ENCODE measurements around the gene PLPPR2. TPM values are rescaled to one million over a fixed set of nuclear protein-coding genes. Genes with fewer than 3 reads are reported as not detected.
"Not testable (repeated sequence)": the region's sequence is repeated elsewhere in the genome, so short reads cannot be mapped to it uniquely, and the experiment has no call there.

PLPPR2 gene
- total RNA-seq, 1 donor, result 14.3 TPM

DNA sequence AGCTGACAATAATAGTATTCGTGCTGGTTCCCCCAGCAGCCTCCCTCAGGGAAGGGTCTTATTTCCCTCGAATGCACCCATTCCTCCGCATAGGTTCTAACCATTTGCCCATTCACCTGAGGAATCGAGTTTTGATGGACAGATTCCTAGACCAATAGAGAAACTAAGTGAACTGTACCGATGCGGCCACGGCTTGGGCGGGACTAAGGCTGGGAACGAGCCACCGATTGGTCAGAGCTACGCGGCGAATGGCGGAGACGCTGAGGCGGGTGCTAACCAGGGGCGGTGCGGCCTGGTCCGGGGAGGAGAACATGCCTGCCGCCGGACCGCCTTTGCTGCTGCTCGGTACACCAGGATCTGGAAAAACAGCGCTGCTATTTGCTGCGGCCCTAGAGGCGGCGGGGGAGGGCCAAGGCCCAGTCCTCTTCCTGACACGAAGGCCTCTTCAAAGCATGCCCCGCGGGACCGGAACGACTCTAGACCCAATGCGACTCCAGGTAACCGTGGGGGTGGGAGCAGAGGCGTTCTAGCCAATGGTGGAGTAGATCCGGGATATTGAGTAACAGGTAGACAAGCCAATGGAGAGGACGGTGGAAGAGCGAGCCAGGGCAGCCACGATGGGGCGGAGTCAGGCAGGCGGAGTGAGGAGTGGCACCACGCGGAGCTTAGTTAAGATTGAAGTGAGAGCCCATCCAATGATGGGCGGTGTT is 19.4 kb downstream of the PLPPR2 start, which contains the start of gene SWSAP1:
Gene SWSAP1 (plus strand): TSS at position 234 of the 710 bp plus-strand sequence. CDS start 15 bp downstream, at position 249.
- peak within 1 kb of the TSS; percentile 84 for H3K4me3 ChIP-seq (ENCODE audit: low read depth, low read length)
- peak; percentile 100 for DNase-seq (ENCODE audit: low read depth)
- no peak for TF ChIP-seq CTCF (IDR thresholded peaks at IDR 0.05; ENCODE audit: insufficient read depth, low read length)

- no peak for TF ChIP-seq CTCF (IDR thresholded peaks at IDR 0.05; ENCODE audit: insufficient read depth, low read length)
- DNase-seq (ENCODE audit: low read depth), result no peak
- H3K4me3 ChIP-seq (ENCODE audit: low read depth, low read length), result peak overlapping the region; percentile 65
Observed at GRCh38 chr19:11375143-11375948, 20.1 kb downstream of the PLPPR2 start.

GRCh38 chr19:11377237-11377636 is 22.0 kb downstream of the PLPPR2 start:
- no peak for TF ChIP-seq CTCF (IDR thresholded peaks at IDR 0.05; ENCODE audit: insufficient read depth, low read length)
- H3K4me3 ChIP-seq (ENCODE audit: low read depth, low read length), result no peak overlapping the region
- DNase-seq (ENCODE audit: low read depth), result peak; percentile 91

- TF ChIP-seq CTCF (IDR thresholded peaks at IDR 0.05; ENCODE audit: insufficient read depth, low read length), result no peak
- H3K4me3 ChIP-seq (ENCODE audit: low read depth, low read length), result no peak overlapping the region
- DNase-seq (ENCODE audit: low read depth), result no peak
Observed at GRCh38 chr19:11377756-11378155, 22.5 kb downstream of the PLPPR2 start.

DNA sequence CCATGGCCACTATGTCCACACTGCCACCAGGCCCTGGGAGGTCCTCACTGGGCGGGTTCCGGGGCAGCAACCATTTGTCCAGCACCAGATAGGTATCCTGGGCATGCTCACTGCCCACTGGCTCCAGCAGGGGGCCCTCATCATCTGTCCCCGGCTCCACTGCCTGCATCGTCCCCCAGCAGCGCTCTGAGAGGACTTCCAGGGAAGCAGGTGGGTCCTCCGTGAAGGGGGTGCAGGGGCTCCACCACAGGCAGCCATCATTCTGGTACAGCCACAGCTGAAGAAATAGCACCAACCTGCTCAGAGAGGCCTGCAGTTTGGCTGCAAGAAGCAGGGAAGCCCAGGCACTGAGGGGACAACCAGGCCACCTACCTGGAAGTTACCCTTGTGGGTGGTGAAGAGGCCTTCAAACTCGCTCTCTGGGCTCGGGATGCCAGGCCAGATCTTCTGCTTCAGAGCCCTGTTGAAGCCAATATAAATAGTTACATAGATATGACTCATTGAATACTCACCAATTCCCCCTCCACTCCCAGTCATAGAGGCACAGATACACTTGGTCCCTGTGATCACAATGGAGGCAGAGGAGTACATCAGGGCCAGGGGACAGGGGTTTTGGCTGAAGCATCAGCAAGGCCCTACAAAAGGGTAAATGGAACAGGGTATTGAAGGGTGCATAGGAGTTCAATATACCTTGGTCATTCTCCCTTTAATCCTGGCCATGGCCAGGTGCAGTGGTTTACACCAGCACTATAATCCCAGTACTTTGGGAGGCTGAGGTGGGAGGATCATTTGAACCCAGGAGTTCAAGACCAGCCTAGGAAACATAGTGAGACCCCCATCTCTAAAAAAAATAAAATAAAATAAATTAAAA is 23.3 kb downstream of the PLPPR2 start:
- DNase-seq (ENCODE audit: low read depth), result peak; percentile 79
- TF ChIP-seq CTCF (IDR thresholded peaks at IDR 0.05; ENCODE audit: insufficient read depth, low read length), result peak; percentile 53
- no peak overlapping the region for H3K4me3 ChIP-seq (ENCODE audit: low read depth, low read length)

GRCh38 chr19:11379269-11379845 is 24.1 kb downstream of the PLPPR2 start:
- DNase-seq (ENCODE audit: low read depth); H3K4me3 ChIP-seq (ENCODE audit: low read depth, low read length): not testable (repeated sequence)

Data from fibroblast of the aortic adventitia (primary cell).